Activated effector memory CD4-positive, alpha-beta T cell treated with Interleukin-2 at 50 U/mL for 16 hours (primary cell): ENCODE data around the gene SLC22A31.

Experiments used
- DNase-seq: peaks from one replicate; pipeline ENCODE4 v3.0.0-alpha.2; 2020

SLC22A31 gene

DNA sequence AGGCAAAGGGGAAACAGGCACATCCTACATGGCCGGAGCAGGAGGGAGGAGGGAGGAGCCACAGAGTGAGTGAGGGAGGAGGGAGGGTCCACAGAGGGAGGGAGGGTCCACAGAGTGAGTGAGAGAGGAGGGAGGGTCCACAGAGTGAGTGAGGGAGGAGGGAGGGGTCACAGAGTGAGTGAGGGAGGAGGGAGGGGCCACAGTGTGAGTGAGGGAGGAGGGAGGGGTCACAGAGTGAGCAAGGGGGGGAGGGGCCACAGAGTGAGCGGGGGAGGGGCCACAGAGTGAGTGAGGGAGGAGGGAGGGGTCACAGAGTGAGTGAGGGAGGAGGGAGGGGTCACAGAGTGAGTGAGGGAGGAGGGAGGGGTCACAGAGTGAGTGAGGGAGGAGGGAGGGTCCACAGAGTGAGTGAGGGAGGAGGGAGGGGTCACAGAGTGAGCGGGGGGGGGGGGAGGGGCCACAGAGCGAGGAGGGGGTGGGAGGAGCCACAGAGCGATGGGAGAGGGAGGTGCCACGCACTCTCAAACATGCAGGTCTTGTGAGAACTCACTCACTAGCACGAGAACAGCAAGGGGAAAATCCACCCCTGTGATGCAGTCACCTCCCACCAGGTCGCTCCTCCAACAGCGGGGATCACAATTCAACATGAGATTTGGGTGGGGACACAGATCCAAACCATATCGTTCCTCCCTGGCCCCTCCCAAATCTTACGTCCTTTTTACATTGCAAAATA is 53.1 kb downstream of the SLC22A31 start:
- no peak for DNase-seq

DNA sequence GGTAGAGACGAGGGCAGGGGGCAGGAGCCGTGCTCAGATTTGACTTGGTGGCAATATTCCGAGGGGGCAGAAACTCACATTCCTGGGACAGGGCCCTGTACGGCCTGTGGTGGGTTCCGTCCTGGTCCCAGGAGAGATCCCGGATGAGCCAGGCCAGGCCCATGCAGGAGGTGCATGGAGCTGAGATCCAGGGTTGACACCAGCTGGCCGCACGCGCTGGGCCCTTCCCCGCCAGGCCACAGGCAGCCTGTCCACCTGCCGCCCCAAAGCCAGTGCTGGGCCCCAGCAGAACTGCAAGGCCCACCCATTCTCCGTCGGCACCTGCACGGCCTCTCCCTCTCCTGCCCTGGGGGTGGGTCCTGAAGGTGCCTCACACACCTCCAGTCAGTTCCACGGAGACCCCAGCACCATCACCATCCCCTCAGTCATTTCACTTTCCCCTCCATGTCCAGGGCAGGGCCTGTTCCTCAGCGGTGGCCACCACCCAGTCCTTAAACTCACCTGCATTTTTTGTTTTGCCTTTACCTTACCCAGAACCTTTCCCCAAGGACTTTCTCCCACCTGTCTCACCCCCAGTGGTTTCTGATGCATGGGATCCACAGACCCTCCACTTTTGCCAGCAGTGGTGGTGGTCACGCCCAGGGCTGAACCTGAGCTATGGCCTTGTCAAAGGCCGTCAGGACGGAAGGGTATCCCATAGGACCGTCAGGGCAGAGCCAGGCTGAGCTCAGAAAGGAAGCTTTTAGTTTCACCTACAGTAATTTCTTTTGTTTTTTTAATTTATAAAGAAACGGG is 53.9 kb downstream of the SLC22A31 start:
- no peak for DNase-seq
